GM21825 (cell line): ENCODE data around the gene ZNF771.

Experiments used
- ATAC-seq: cut with Tn5 transposase; IDR thresholded peaks from one replicate; pipeline ENCODE4 v1.9.1; 2021; ENCODE audit warnings: mild to moderate bottlenecking, moderate library complexity; ENCODE audit not compliant: unreplicated experiment

The ZNF771 gene

DNA sequence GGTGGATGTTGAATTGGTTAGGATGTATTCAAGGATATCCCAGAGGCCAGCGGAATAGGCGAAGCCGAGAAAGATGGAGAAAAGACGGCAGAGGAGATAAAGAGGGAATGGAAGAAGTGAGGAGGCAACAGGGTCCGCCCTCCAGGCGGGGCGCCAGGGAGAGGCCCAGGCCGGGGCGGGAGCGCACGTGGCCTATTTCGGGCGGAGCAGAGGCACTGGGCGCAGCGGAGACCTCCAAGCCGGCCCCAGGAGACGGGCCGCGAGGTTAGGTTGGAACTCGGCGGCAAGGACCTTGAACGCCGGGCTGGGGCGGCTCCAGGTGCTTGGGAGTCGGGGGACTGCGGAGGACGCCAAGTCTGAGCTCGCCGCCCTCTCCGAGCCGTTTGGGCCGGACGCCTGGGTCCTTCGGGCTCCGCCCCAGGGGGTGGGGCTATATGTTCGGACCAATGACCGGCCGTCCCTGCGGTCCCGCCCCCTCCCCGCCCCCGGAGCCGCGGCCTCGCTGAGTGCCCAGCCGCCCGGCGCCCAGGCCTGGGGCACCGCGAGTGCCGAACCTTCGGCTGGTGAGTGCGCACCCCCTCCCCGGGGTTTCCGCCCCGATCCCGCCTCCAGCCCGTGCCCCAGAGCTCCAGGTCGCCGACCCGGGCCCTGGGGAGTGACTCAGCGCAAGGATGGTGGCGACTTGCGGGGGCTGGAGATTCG lies at the start of gene ZNF771:
ZNF771 (plus strand) TSS at position 505 of the 702 bp plus-strand sequence. CDS start 448 bp downstream, outside the sequence.
- peak; percentile 71 for ATAC-seq

- no peak for ATAC-seq
These were observed 49.5 kb upstream of the ZNF771 start for GRCh38 chr16:30357715-30358576.

DNA sequence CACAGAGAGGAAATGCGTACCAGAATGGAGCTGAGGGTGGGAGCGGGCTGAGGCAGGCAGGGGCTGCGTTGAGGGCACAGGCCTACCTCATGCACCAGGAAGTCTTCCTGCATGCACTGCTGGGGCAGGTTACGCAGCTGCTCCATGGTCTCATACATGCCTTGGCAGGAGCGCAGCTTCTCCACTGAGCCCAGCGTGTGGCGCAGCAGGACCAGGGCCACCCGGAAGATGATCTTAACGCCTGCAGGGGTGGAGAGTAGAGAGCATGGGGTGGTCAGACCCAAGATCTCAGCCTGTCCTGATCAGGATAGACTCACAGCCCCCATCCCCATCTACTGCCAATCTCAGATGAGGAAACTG lies 48.8 kb upstream of the ZNF771 start:
- ATAC-seq = no peak

GRCh38 chr16:30358990-30359870 lies 48.2 kb upstream of the ZNF771 start:
- no peak for ATAC-seq

DNA sequence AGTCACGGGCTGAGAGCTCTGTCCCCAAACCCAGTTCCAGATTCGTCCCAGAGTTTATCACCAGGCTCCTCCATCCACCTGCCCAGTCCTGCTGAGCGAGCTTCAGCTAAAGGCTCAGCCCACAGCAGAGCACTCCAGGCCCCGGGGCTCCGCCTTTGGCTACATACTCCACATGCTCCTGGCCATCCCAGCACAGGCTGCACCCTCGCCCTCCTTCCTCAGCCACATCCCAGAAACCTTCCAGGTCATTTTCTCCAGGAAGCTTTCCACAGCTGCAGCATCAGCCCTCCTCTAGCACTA lies 47.6 kb upstream of the ZNF771 start:
- no peak for ATAC-seq

GRCh38 chr16:30361180-30361579 lies 46.2 kb upstream of the ZNF771 start:
- ATAC-seq = no peak

DNA sequence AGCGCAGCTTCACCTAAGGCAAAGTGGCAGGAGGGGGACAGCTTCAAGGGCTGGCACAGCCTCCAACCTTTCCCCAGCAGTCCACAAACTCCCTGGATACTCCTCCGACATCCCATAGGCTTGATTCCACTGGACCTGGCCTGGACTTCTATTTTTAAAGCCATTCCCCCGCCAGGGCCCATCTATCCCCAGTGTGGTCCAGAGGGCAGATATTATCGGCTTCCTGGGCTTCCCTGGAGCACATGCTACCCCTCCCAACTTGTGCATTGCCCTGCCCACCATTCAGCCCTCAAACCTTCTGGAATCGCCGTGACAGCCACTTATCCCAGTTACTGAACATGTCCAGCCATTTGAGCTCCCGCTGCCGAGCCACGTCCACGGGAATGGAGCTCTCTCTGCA lies 42.2 kb upstream of the ZNF771 start:
- ATAC-seq = no peak

DNA sequence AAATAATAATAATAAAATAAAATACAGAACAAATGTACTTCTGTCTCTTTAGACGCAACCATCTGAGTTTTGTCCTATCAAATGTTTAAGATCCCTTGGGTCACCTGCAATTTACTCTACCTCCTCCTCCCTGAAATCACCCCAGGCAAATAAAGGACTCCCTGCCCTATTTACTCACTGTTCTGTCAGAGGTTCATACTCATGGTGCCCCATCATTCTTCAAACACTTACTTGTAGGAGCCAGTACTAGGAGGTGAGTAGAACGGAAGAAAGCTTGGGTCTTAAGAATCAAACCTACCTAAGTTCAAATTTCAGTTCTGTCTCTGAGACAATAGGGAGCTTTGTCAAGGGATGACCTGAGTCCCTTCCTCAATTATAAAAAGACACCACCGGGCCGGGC lies 40.9 kb upstream of the ZNF771 start:
- ATAC-seq = no peak

GRCh38 chr16:30367349-30368009 lies 39.9 kb upstream of the ZNF771 start:
- ATAC-seq = no peak

DNA sequence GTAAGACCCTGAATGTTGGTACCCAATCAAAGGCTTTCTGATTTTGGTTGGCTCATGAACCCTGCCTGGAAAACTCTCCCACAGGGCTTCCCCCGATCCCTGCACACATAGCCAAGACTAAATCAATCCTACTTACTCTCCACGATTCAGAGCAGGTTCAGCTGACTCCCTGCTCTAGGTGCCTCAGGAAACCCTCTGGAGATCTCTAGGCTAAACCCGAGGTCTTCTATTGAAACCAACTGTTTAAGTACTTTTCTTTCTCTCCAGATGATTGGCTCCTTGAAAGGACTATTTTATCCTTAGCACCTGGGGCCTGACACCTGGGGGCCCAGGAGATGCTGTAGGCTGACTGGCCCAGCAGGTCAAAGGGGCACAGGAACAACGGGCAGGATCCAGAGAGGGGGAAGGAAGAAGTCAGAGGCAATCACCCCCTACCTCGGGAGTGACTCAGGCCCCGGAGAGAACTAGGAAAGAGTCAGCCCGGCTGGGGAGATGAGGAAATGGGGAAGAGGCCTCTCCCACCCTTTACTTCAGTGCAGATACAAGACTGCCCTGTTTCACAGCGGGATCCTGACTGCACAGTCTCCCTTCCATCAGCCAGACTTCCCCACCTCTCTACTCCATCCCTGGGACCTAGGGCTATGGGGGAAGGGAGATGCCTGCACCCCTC lies 39.1 kb upstream of the ZNF771 start:
- no peak for ATAC-seq

GRCh38 chr16:30368792-30369090 lies 38.7 kb upstream of the ZNF771 start:
- no peak for ATAC-seq

- ATAC-seq = no peak
These were observed 38.1 kb upstream of the ZNF771 start for GRCh38 chr16:30369091-30369937.

- ATAC-seq = no peak
These were observed 37.4 kb upstream of the ZNF771 start for GRCh38 chr16:30369938-30370455.

GRCh38 chr16:30370456-30371247 lies 36.8 kb upstream of the ZNF771 start, which contains the start of gene TBC1D10B:
TSS of gene TBC1D10B (minus strand) at chr16:30370494. CDS start at chr16:30370183, 311 bp downstream.
- ATAC-seq = peak; percentile 69

- ATAC-seq = no peak
These were observed 36.1 kb upstream of the ZNF771 start for GRCh38 chr16:30371248-30371816.

DNA sequence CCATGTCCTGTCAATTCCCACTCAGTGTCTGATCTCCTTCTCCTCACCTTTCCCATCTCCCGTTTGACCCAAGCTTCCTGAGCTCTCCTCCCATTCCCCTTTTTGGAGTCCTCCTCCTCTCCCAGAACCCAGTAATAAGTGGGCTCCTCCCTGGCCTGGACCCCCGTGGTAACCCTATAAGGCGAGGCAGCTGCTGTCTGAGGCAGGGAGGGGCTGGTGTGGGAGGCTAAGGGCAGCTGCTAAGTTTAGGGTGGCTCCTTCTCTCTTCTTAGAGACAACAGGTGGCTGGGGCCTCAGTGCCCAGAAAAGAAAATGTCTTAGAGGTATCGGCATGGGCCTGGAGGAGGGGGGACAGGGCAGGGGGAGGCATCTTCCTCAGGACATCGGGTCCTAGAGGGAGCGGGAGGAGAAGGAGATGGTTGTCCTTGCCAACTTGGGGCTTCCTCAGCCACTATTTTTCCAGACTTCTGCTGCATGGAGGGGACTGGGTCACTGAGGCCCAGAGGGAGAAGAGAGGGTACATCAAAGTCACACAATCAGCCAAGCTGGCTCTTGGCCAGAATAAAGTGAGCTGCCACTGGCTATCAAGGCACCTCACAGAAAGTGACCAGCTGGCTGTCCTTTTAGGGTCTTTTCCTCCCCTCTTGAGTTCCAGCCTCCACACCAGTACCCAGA lies 35.2 kb upstream of the ZNF771 start:
- ATAC-seq = no peak

DNA sequence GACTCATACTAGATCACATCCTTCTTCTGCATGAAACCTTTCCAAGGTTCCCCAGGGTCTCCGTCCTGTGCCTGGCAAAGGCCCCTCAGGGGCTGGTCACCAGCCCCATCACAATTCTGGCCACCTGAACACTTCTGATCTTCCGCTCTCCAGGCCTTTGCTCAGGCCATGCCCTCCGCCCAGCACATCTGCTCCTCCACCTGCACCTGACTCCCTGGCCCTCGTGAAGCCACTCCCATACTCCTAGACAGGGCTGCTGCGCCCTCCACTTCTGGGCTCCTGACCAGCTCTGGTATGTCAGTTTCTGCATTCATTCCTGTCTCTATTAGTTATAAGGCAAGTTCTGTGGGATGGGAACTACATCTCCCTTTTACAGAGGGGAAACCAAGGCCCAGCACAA lies 34.7 kb upstream of the ZNF771 start:
- no peak for ATAC-seq

DNA sequence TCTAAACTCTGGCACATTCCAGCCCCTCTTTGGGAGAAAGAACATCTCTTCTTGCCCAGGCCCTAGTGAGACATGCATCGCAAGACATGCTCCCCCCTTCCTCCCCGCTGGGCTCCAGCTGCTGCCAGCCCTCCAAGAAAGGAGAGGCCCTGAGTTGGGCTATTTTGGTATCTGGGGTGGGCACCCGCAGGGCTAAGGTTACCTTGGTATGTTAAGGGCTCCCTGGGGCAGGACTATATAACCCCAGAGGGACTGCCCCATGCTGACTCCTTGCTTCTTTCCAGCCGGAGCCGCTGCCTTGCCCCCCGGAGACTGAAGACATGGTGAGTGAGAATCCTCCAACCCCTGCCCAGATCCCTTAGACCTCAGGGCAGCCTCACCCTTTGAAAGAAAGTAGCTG lies 32.9 kb upstream of the ZNF771 start, which contains the start of gene MYL11:
MYL11 (plus strand) TSS at position 265 of the 400 bp plus-strand sequence; CDS start at position 321, 56 bp downstream.
- ATAC-seq = no peak
